HepG2 (cell line): Measurements from ENCODE around the gene NFIC.
"Not testable (repeated sequence)": the region's sequence is repeated elsewhere in the genome, so short reads cannot be mapped to it uniquely, and the experiment has no call there.

ENCODE experiments used
- BORCS8-MEF2B ChIP-seq: sonication (generic); formaldehyde crosslinking; IDR thresholded peaks from 2 replicates; pipeline ENCODE4 v1.8.0; 2022; ENCODE audit warnings: mild to moderate bottlenecking, missing genetic modification reagents
- CHD2 ChIP-seq: IDR thresholded peaks from 2 replicates; pipeline ENCODE4 v1.6.1; 2011; ENCODE audit warnings: low read depth, low read length, improper control_type of control experiment
- EP300 ChIP-seq, 3 experiments: sonication (generic) in 1 of 3; formaldehyde crosslinking in 1 of 3; IDR thresholded peaks; 2 replicates each; pipeline versions ENCODE4 v1.5.1 to v1.6.1; 2011 to 2020; ENCODE audit warnings: low read depth in 2 of 3, low read length in 2 of 3, borderline replicate concordance in 1 of 3, improper control_type of control experiment in 1 of 3, mild to moderate bottlenecking in 1 of 3, missing genetic modification reagents in 1 of 3, moderate library complexity in 1 of 3
- POLR2AphosphoS5 ChIP-seq: IDR thresholded peaks from 2 replicates; pipeline ENCODE4 v1.6.1; 2012; ENCODE audit warnings: low read depth, low read length
- ZNF292 ChIP-seq: sonication (generic); formaldehyde crosslinking; IDR thresholded peaks from 2 replicates; pipeline ENCODE4 v1.8.1; 2022; ENCODE audit warnings: mild to moderate bottlenecking, low read depth, missing genetic modification reagents, borderline replicate concordance
- ZNF335 ChIP-seq: sonication (generic); formaldehyde crosslinking; IDR thresholded peaks from 2 replicates; pipeline ENCODE4 v1.4.0; 2020; ENCODE audit warnings: missing genetic modification reagents
- ZSCAN22 ChIP-seq: sonication (generic); formaldehyde crosslinking; IDR thresholded peaks from 2 replicates; pipeline ENCODE4 v1.4.0; 2020; ENCODE audit warnings: mild to moderate bottlenecking, missing genetic modification reagents
- TF ChIP-seq, protein P1 (sequence below): sonication (generic); formaldehyde crosslinking; IDR thresholded peaks from 2 replicates; pipeline ENCODE4 v1.4.0; 2020; ENCODE audit warnings: mild to moderate bottlenecking, missing genetic modification reagents

GRCh38 chr19:3446657-3447056 lies 80.3 kb downstream of the NFIC start:
- TF ChIP-seq CHD2; BORCS8-MEF2B (CRISPR knock-in tag); ZNF335 (CRISPR knock-in tag); POLR2AphosphoS5; ZNF292 (CRISPR knock-in tag); ZSCAN22 (CRISPR knock-in tag); EP300 (IDR thresholded peaks at IDR 0.05; ENCODE audit: low read depth in 2 of 2, low read length in 2 of 2); EP300 (CRISPR knock-in tag; IDR thresholded peaks at IDR 0.05; ENCODE audit: borderline replicate concordance): not testable (repeated sequence)
- TF ChIP-seq, protein P1, sequence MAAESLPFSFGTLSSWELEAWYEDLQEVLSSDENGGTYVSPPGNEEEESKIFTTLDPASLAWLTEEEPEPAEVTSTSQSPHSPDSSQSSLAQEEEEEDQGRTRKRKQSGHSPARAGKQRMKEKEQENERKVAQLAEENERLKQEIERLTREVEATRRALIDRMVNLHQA (CRISPR knock-in tag): not testable (repeated sequence)
